Epithelial cell of proximal tubule (primary cell): ENCODE measurements around the gene FAAP20. TPM values are rescaled to one million over a fixed set of nuclear protein-coding genes. Genes with fewer than 3 reads are reported as not detected.

Experiments used
- DNase-seq: peaks from one replicate; pipeline ENCODE4 v3.0.0-alpha.2; 2011; ENCODE audit warnings: low read depth
- H3K4me3 ChIP-seq: 2 replicates; pipeline ENCODE4 v1.5.1; 2011; ENCODE audit warnings: low read depth, mild to moderate bottlenecking, low read length
- CTCF ChIP-seq: conservative IDR thresholded peaks from 2 replicates; pipeline ENCODE4 v1.5.1; 2012; ENCODE audit warnings: low read depth, mild to moderate bottlenecking, low read length
- total RNA-seq: library from RNA; depleted of rRNA; stranded (reverse); fragments of >200 nt; gene quantifications from 2 replicates; pipeline ENCODE4 v1.2.3, GENCODE V29; 2015

FAAP20 gene
- total RNA-seq, 1 donor from 2014 or later = 40.0 TPM

- TF ChIP-seq CTCF = no peak
- DNase-seq = no peak
- H3K4me3 ChIP-seq = no peak overlapping the region
These were observed 38.9 kb upstream of the FAAP20 start for GRCh38 chr1:2233468-2233867.

GRCh38 chr1:2232916-2233438 is 38.4 kb upstream of the FAAP20 start:
- no peak overlapping the region for H3K4me3 ChIP-seq
- no peak for TF ChIP-seq CTCF
- no peak for DNase-seq

- DNase-seq = no peak
- peak overlapping the region; percentile 73 for H3K4me3 ChIP-seq
- TF ChIP-seq CTCF = no peak
These were observed 37.8 kb upstream of the FAAP20 start for GRCh38 chr1:2232255-2232915.

- TF ChIP-seq CTCF = no peak
- no peak for DNase-seq
- H3K4me3 ChIP-seq = peak overlapping the region; percentile 73
These were observed 37.1 kb upstream of the FAAP20 start for GRCh38 chr1:2231532-2232254.

- no peak for TF ChIP-seq CTCF
- peak overlapping the region; percentile 73 for H3K4me3 ChIP-seq
- DNase-seq = no peak
These were observed 36.4 kb upstream of the FAAP20 start for GRCh38 chr1:2230781-2231531.

- peak overlapping the region; percentile 73 for H3K4me3 ChIP-seq
- no peak for TF ChIP-seq CTCF
- DNase-seq = no peak
These were observed 35.5 kb upstream of the FAAP20 start for GRCh38 chr1:2229911-2230731.
